Neural crest cell (in vitro differentiated cells): ENCODE measurements around the gene NDUFA7. TPM values are rescaled to one million over a fixed set of nuclear protein-coding genes. Genes with fewer than 3 reads are reported as not detected.
A peak's percentile ranks its signal among the peaks of the same experiment; 100 is the strongest.

Experiments used
- DNase-seq: peaks from one replicate; pipeline ENCODE4 v3.0.0; 2021; ENCODE audit warnings: low read depth, mixed read lengths, low spot score
- H3K27ac Mint-ChIP-seq: one replicate; pipeline ENCODE4 v1.8.0; 2021; ENCODE audit warnings: mild to moderate bottlenecking, mixed read lengths; ENCODE audit not compliant: unreplicated experiment
- H3K27me3 Mint-ChIP-seq: 2 replicates; pipeline ENCODE4 v1.8.0; 2021; ENCODE audit warnings: low read depth, mild to moderate bottlenecking, mixed read lengths
- H3K36me3 Mint-ChIP-seq: 2 replicates; pipeline ENCODE4 v1.8.0; 2021; ENCODE audit warnings: low read depth, mild to moderate bottlenecking, mixed read lengths
- H3K4me1 Mint-ChIP-seq: 2 replicates; pipeline ENCODE4 v1.8.0; 2021; ENCODE audit warnings: mixed read lengths
- H3K4me3 Mint-ChIP-seq: one replicate; pipeline ENCODE4 v1.8.0; 2021; ENCODE audit warnings: mild to moderate bottlenecking, mixed read lengths
- H3K9me3 Mint-ChIP-seq: 2 replicates; pipeline ENCODE4 v1.8.0; 2021; ENCODE audit warnings: mixed read lengths
- long read RNA-seq: library from polyadenylated mRNA; unstranded; transcript quantifications from one replicate; pipeline ENCODE4 v2.0.0, GENCODE V29; 2020
- total RNA-seq: library from RNA; stranded (reverse); gene quantifications from 2 replicates; pipeline ENCODE4 v1.2.1, GENCODE V29; 2021
- TF ChIP-seq, protein P1 (sequence below): fragments of 200-600 bp; sonication (generic); conservative IDR thresholded peaks from 2 replicates; pipeline ENCODE4 v1.5.0; 2021; ENCODE audit warnings: antibody characterized with exemption, mild to moderate bottlenecking

NDUFA7 gene
- 50.9 and 51.8 TPM in 2 replicates for total RNA-seq
- long read RNA-seq, transcript NDUFA7-201 (4 exons, 601 nt) = major isoform, 11 of 11 reads
- long read RNA-seq, partial matches to known transcripts = 0 of 11 reads
- long read RNA-seq, other reads (novel, unspliced or antisense) = 0 of 11 reads

DNA sequence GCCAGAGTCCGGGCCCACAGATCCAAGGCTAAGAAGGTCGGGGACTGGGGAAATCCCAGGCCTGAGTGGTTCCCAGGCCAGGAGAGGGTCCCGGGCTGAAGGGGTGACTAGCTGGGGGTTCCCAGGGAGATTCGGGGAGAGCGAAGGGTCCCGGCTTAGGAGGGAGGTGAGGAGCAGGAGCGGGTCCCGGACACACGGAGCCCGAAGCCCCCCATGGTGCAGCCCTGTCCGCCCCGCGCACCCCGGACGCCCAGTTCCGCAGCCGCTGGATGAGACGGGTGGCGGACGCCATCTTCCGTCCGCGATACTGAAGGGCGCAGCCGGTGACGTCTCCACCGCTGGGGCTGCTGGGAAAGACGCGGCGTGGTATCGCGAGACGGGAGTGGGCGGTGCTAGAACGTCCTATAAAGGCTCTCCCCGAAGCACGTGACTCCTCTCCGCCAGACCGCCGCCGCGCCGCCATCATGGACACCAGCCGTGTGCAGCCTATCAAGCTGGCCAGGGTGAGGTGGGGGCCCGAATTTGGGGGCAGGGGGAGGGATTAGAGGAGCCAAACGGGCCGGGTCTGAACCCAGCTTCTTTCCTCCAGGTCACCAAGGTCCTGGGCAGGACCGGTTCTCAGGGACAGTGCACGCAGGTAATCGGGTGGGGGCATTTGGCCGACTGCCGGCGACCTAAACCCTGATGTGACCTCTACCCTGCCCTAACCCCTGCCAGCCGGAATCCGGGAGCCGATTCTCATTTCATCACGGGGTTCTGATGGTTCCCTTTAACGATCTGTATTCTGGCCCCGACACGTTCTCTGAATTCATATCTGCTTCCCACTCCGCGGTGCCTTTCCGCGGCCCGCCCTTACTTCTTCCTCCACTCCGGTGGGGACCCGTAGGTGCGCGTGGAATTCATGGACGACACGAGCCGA lies at the start of gene NDUFA7, which contains the start of gene RPS28:
TSS of gene NDUFA7 (minus strand) at position 309 of the 919 bp plus-strand sequence. CDS start at position 292, 17 bp downstream.
TSS of gene RPS28 (plus strand) at position 430 of the 919 bp plus-strand sequence. CDS start at position 465, 35 bp downstream.
- Mint-ChIP-seq H3K4me3 (peak within 1 kb of the TSS; percentile 99), H3K27ac (peak within 1 kb of the TSS; percentile 99), H3K36me3 (peaks cover 2% of the 10 kb centered on the region), H3K4me1 (peaks cover 25% of the 10 kb centered on the region), H3K27me3 (no peaks in the 10 kb centered on the region), H3K9me3 (no peaks in the 10 kb centered on the region)
- TF ChIP-seq, protein P1, sequence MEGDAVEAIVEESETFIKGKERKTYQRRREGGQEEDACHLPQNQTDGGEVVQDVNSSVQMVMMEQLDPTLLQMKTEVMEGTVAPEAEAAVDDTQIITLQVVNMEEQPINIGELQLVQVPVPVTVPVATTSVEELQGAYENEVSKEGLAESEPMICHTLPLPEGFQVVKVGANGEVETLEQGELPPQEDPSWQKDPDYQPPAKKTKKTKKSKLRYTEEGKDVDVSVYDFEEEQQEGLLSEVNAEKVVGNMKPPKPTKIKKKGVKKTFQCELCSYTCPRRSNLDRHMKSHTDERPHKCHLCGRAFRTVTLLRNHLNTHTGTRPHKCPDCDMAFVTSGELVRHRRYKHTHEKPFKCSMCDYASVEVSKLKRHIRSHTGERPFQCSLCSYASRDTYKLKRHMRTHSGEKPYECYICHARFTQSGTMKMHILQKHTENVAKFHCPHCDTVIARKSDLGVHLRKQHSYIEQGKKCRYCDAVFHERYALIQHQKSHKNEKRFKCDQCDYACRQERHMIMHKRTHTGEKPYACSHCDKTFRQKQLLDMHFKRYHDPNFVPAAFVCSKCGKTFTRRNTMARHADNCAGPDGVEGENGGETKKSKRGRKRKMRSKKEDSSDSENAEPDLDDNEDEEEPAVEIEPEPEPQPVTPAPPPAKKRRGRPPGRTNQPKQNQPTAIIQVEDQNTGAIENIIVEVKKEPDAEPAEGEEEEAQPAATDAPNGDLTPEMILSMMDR = peak; percentile 31
- peak; percentile 97 for DNase-seq

DNA sequence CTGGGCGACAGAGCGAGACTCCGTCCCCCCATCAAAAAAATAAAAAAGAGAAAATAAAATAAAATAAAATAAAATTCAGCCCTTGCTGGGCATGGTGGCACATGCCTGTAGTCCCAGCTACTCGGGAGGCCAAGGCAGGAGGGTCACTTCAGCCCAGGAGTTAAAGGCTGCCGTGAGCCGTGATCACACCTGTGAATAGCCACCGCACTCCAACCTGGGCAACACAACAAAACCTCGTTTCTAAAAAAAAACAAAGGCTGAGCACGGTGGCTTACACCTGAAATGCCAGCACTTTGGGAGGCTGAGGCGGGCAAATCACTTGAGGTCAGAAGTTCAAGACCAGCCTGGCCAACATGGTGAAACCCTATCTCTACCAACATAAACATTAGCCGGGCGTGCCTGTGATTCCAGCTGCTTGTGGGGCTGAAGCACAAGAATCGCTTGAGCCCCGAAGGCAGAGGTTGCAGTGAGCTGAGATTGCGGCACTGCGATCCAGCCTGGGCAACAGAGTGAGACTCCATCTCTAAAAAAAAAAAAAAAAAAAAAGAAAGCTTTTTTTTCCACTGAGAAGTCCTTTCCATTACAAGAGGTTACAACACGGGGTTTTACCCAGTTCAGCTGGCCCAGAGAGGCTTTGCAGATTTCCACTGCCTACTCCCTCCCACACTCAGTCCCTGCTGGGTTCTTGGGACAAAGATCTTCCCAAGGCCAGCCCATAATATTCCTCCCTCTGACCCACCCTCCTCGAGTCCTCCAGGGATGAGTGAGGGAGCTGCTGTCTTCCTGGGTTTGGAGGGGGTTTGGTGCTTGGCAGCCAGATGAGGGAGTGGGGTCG lies 49.2 kb upstream of the NDUFA7 start:
- Mint-ChIP-seq H3K27me3 (peaks cover 25% of the 10 kb centered on the region), H3K4me3 (no peak overlapping the region), H3K9me3 (no peaks in the 10 kb centered on the region), H3K27ac (no peak overlapping the region), H3K4me1 (peaks cover 9% of the 10 kb centered on the region), H3K36me3 (no peaks in the 10 kb centered on the region)
- DNase-seq = no peak
- TF ChIP-seq, protein P1 = no peak

DNA sequence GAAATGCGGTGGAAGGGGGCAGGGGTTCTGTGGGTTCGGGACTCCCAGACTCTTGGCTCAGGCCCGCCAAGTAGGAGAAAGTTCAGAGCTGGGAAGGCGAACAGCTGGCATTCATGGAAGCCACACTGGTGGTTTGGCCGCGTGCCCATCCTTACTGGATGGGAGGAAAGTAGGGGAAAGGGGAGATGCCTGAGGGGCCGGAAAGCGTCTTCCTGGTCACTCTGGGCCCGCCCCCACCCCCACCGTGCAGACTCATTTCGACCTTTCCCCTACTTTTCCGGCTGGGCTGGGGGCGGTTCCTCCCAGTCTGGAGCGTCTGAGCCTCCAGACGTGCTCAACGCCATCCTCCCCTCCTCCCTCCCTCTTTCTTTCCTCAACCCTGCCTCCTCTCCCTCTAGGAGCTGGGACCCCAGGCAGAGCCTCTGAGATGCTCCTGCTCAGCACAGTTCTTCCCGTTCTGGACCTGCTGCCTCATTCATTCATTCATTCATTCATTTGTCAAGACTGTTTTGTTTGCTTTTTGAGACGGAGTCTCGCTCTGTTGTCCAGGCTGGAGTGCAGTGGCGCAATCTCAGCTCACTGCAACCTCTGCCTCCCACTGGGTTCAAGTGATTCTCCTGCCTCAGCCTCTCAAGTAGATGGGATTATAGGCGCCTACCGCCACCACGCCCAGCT lies 46.3 kb upstream of the NDUFA7 start:
- DNase-seq = peak; percentile 32
- H3K9me3 Mint-ChIP-seq = no peaks in the 10 kb centered on the region
- no peak overlapping the region for H3K27ac Mint-ChIP-seq
- no peaks in the 10 kb centered on the region for H3K36me3 Mint-ChIP-seq
- H3K27me3 Mint-ChIP-seq = peaks cover 53% of the 10 kb centered on the region
- H3K4me1 Mint-ChIP-seq = peaks cover 17% of the 10 kb centered on the region
- H3K4me3 Mint-ChIP-seq = peak overlapping the region; percentile 11
- TF ChIP-seq, protein P1 = no peak

DNA sequence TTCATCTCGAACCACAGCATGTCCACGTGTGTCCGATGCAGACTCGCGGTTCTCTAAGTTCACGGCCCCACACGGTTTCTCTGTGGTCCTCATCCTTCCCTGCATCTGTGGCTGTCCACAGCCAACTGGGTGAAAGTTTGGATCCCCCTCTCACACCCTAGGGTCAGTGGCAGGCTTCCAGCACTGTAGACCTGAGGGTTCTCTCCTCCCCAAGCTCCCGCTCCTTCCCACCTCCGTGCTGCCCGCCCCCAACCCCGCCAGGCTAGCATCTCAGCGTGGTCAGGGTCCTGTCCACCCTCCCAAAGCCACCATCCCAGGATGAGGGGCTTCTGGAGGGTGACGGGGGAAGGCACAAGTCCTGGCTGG lies 45.8 kb upstream of the NDUFA7 start:
- no peak overlapping the region for H3K27ac Mint-ChIP-seq

More for the DNA sequence above, 45.8 kb upstream of the NDUFA7 start:
- peak overlapping the region; percentile 11 for H3K4me3 Mint-ChIP-seq
- no peak for DNase-seq
- no peaks in the 10 kb centered on the region for H3K36me3 Mint-ChIP-seq
- peaks cover 17% of the 10 kb centered on the region for H3K4me1 Mint-ChIP-seq
- no peaks in the 10 kb centered on the region for H3K9me3 Mint-ChIP-seq
- peaks cover 58% of the 10 kb centered on the region for H3K27me3 Mint-ChIP-seq
- TF ChIP-seq, protein P1 = no peak
